ENCODE data around the gene CYP19A1. TPM values are rescaled to one million over a fixed set of nuclear protein-coding genes. Genes with fewer than 3 reads are reported as not detected.

The CYP19A1 gene
- total RNA-seq, 4 donors from 2014 or later = 0.38 TPM; not detected in 3

DNA sequence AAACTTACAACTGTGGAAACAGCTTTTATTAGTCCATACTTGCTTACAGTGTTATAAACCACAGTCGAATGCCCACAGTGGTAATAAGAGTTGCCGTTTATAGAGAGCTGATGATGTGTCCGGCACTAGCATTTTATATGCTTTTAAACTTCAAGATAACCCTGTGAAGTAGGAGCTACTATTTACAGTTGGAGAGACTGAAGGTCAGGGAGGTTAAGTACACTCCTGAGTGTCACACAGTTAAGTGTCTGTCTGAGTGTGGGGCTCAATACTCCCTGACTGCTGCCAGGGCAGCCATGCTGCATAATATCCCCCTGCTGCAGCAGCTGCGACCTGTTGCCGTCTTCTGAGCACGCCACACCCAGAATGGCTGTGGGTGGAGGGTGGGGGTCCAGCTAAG lies 153.8 kb downstream of the CYP19A1 start:
- no peak for TF ChIP-seq POLR2A (IDR thresholded peaks at IDR 0.05)
- TF ChIP-seq, protein P1, sequence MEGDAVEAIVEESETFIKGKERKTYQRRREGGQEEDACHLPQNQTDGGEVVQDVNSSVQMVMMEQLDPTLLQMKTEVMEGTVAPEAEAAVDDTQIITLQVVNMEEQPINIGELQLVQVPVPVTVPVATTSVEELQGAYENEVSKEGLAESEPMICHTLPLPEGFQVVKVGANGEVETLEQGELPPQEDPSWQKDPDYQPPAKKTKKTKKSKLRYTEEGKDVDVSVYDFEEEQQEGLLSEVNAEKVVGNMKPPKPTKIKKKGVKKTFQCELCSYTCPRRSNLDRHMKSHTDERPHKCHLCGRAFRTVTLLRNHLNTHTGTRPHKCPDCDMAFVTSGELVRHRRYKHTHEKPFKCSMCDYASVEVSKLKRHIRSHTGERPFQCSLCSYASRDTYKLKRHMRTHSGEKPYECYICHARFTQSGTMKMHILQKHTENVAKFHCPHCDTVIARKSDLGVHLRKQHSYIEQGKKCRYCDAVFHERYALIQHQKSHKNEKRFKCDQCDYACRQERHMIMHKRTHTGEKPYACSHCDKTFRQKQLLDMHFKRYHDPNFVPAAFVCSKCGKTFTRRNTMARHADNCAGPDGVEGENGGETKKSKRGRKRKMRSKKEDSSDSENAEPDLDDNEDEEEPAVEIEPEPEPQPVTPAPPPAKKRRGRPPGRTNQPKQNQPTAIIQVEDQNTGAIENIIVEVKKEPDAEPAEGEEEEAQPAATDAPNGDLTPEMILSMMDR (IDR thresholded peaks at IDR 0.05) = no peak
- 64 to 79% methylated on average over 5 to 6 of the region's 6 CpGs for WGBS, 2 donors
- H3K4me3 ChIP-seq = no peak overlapping the region
- H3K4me1 ChIP-seq = peaks cover 0 to 2% (median 0%) of the 10 kb centered on the region in 3 donors
- no peaks in the 10 kb centered on the region for H3K36me3 ChIP-seq
- H3K27ac ChIP-seq = no peak overlapping the region
- H3K9me3 ChIP-seq = no peaks in the 10 kb centered on the region
- intact Hi-C loops (cut with DNase I) = no loop called here
- no peak for DNase-seq
- H3K27me3 ChIP-seq = no peaks in the 10 kb centered on the region

DNA sequence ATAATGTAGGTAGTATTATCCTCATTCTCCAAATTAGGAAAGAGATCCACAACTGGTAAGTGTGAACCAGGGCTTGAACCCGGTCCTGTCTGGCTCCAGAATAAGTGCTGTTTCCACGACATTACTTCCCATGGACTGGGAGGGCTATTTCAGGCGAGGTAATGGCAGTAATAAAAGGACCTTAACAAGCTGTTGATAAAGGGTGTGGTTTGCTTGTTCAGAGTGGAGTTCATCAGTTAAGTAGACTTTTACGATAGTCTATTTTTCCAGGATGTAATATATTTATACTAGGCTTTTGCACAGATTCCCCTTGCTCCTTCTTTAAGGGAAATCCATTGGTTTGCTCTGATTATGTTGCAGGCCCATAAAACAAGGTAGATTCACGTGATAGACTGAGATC lies 155.3 kb downstream of the CYP19A1 start:
- H3K9me3 ChIP-seq = no peaks in the 10 kb centered on the region
- intact Hi-C loops (cut with DNase I) = no loop called here
- WGBS, 2 donors = 78 to 79% methylated on average over 5 of the region's 5 CpGs

DNA sequence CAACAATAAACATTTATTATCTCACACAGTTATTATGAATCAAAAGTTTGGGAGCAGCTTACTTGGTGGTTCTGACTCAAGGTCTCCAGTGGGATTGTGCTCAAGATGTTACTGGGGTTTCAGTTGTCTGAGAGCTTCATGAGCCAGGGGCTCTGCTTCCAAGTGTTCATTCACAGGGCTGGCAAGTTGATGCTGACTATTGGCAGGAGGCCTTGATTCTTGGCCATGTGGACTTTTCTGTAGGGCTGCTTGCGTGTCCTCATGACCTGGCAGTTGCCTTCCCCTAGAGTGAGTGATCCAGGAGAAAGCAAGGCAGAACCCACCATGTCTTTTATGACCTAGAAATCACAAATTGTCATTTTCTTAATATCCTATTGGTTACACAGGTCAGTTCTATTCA lies 156.5 kb downstream of the CYP19A1 start:
- no peak for DNase-seq
- no peaks in the 10 kb centered on the region for H3K27me3 ChIP-seq
- no peaks in the 10 kb centered on the region for H3K36me3 ChIP-seq
- no peaks in the 10 kb centered on the region for H3K4me1 ChIP-seq
- intact Hi-C loops (cut with DNase I) = no loop called here
- no peak overlapping the region for H3K27ac ChIP-seq
- H3K4me3 ChIP-seq = no peak overlapping the region
- 33% methylated on average over 1 of the region's 1 CpG; no CpG with 5 or more reads in 1 of the 2 donors for WGBS, 2 donors
- no peak for TF ChIP-seq POLR2A (IDR thresholded peaks at IDR 0.05)
- TF ChIP-seq, protein P1 (IDR thresholded peaks at IDR 0.05) = no peak
- H3K9me3 ChIP-seq = no peaks in the 10 kb centered on the region

More for the DNA sequence above, 155.3 kb downstream of the CYP19A1 start:
- Histone ChIP-seq H3K4me1 (no peaks in the 10 kb centered on the region), H3K36me3 (no peaks in the 10 kb centered on the region), H3K27ac (no peak overlapping the region), H3K27me3 (no peaks in the 10 kb centered on the region), H3K4me3 (no peak overlapping the region)
- TF ChIP-seq, protein P1 (IDR thresholded peaks at IDR 0.05) = no peak
- TF ChIP-seq POLR2A (IDR thresholded peaks at IDR 0.05) = no peak
- no peak for DNase-seq

DNA sequence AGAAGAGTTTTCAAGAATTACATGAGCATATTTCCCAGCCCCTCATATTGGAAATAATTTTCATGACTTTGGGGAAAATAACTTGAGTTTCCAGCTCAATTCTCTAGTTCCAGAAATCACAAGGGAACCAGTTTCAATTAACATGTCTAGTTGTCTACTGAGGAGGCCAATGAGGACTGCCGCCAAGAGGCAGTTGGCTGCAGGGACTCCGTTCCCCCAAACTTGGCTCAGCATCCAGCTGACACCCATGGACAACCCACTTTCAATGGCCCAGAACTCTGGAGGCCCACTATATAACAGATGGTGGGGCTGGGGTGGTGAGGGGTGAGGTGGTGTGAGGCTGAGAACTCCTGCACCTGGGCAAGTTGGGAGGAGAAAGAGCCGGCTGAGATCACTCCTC lies 157.2 kb downstream of the CYP19A1 start:
- Histone ChIP-seq H3K36me3 (no peaks in the 10 kb centered on the region), H3K9me3 (no peaks in the 10 kb centered on the region), H3K4me1 (no peaks in the 10 kb centered on the region), H3K27ac (no peak overlapping the region), H3K4me3 (no peak overlapping the region), H3K27me3 (no peaks in the 10 kb centered on the region)
- intact Hi-C loops (cut with DNase I) = no loop called here
- TF ChIP-seq, protein P1 (IDR thresholded peaks at IDR 0.05) = no peak
- TF ChIP-seq POLR2A (IDR thresholded peaks at IDR 0.05) = no peak
- no peak for DNase-seq
- 57 to 96% methylated on average over 1 to 2 of the region's 3 CpGs for WGBS, 2 donors

DNA sequence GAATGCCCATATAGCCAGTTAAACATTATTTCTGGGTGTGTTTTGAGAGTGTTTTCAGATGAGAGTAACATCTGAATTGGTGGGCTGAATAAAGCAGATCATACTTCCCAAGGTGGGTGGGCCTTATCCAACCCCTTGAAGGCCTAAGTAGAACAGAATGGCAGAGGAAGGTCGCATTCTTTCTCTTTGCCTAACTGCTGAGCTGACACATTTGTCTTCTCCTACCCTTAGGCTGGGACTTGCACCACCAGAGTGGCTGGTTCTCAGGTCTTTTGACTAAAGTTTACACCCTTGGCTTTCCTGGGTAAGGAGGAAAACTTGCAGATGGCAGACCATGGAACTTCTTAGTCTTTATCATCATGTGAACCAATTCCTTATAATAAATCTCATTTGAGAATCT lies 157.9 kb downstream of the CYP19A1 start:
- H3K4me3 ChIP-seq = no peak overlapping the region
- intact Hi-C loops (cut with DNase I) = no loop called here
- no peaks in the 10 kb centered on the region for H3K9me3 ChIP-seq
- TF ChIP-seq POLR2A (IDR thresholded peaks at IDR 0.05) = no peak
- TF ChIP-seq, protein P1 (IDR thresholded peaks at IDR 0.05) = no peak
- 53 to 69% methylated on average over 1 of the region's 1 CpG for WGBS, 2 donors
- no peaks in the 10 kb centered on the region for H3K36me3 ChIP-seq
- H3K27me3 ChIP-seq = no peaks in the 10 kb centered on the region
- no peak overlapping the region for H3K27ac ChIP-seq
- no peak for DNase-seq
- no peaks in the 10 kb centered on the region for H3K4me1 ChIP-seq

All from esophagus squamous epithelium (tissue), 5 donors.